Spleen (tissue), 7 donors: ENCODE results near the gene RALGAPA1.

Source experiments
- CTCF ChIP-seq, 11 experiments: fragments of 200-600 bp in 7 of 11; fragments of 450-650 bp in 4 of 11; sonication (generic) in 4 of 11; IDR thresholded peaks in 8 of 11; conservative IDR thresholded peaks in 3 of 11; 1 replicate in 7 of 11; 2 replicates in 4 of 11; pipeline versions ENCODE4 v1.4.0 to v1.8.0; 2016 to 2021; ENCODE audit warnings: antibody characterized with exemption in 11 of 11, inconsistent platforms in 4 of 11, mild to moderate bottlenecking in 1 of 11
- POLR2A ChIP-seq, 3 donors: fragments of 450-650 bp; IDR thresholded peaks; one replicate each; pipeline ENCODE4 v1.5.1; 2017; ENCODE audit warnings: antibody characterized with exemption in 3 of 3, mild to moderate bottlenecking in 1 of 3
- POLR2AphosphoS5 ChIP-seq, 3 donors: sonication (generic); formaldehyde crosslinking; IDR thresholded peaks; one replicate each; pipeline ENCODE4 v1.5.1; 2017; ENCODE audit warnings: antibody characterized with exemption in 3 of 3
- donor health status: DM: no; HTN: no; CAD: no; lungs with moderate emphysema.
- donor health status: DM: no; HTN: no; CAD: no.
- donor health status: DM: no; HTN: no; CAD: no.

- no peak for TF ChIP-seq CTCF (IDR thresholded peaks at IDR 0.05 in 8 of 11, conservative IDR thresholded peaks at IDR 0.05 in 3 of 11)
- TF ChIP-seq POLR2A (IDR thresholded peaks at IDR 0.05) = no peak
- no peak for TF ChIP-seq POLR2AphosphoS5 (IDR thresholded peaks at IDR 0.05)
These were observed 232.8 kb downstream of the RALGAPA1 start for GRCh38 chr14:35576260-35576659.
